Stimulated activated CD4-positive, alpha-beta T cell treated with anti-CD3 and anti-CD28 coated beads, TNF-alpha, amount 100 ng/mL, for 24 hours (primary cell): ENCODE measurements around the gene ELL.

Source experiments
- DNase-seq, 3 experiments: peaks; one replicate each; pipeline ENCODE4 v3.0.0-alpha.2; 2020; ENCODE audit warnings: low read depth in 3 of 3

The ELL gene

GRCh38 chr19:18488838-18489626 lies 32.8 kb downstream of the ELL start:
- DNase-seq, result no peak

- DNase-seq, result no peak
These were observed 33.5 kb downstream of the ELL start for GRCh38 chr19:18488403-18488723.

- DNase-seq, result no peak
These were observed 34.1 kb downstream of the ELL start for GRCh38 chr19:18487576-18488402.

GRCh38 chr19:18486746-18487145 lies 35.1 kb downstream of the ELL start:
- no peak for DNase-seq

DNA sequence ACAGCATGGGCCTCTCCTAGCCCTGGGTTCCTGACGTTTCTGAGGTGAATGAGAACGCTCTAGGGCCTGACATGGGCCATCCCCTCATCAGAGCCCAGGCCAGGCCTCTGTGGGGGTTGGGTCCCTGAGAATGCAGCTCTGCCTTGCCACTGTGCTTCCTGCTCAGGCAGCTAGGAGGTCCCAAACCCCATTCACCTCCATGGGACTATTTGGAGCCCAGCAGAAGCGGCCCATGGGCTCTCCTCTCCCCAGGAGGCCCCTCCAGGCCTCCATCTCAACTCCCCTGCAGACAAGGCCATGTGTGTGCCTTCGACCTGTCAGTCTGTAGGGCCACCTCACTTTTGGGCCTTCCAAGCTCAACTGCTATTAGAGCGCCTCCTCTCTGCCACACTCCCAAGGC lies 36.9 kb downstream of the ELL start:
- DNase-seq, result no peak

- DNase-seq, result no peak
These were observed 38.6 kb downstream of the ELL start for GRCh38 chr19:18483119-18483890.

GRCh38 chr19:18481505-18482222 lies 40.2 kb downstream of the ELL start:
- no peak for DNase-seq

DNA sequence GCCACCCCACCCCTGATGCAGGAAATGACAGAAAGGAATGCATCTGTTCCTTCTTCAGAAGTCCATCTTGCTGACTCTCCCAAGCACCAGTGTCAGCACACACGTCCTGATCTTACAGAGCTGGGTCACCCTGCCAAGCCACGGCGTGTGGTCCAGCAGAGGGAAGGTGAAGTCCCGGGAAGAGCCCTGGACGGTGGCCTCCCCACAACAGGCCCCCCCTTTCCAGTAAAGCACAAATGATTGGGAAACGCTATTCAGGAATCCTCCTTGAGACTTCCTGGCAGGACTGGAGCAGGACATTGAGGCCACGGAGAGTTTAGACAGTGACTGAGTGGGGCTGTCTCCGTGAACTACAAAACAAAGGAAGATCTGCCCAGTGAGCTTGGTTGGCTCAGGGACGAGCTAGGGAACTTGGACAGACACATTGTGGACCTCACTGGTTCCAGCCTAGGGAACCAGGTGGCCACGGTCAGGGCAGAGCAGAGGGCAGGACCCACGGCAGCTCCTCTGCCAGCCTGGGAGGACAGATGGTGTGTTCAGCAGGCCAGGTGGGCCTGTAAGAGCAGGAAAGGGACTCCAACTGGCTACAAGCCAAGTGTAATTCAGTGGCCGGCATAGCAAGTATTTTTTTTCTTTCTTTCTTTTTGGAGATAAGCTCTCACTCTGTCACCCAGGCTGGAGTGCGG lies 41.7 kb downstream of the ELL start:
- no peak for DNase-seq

DNA sequence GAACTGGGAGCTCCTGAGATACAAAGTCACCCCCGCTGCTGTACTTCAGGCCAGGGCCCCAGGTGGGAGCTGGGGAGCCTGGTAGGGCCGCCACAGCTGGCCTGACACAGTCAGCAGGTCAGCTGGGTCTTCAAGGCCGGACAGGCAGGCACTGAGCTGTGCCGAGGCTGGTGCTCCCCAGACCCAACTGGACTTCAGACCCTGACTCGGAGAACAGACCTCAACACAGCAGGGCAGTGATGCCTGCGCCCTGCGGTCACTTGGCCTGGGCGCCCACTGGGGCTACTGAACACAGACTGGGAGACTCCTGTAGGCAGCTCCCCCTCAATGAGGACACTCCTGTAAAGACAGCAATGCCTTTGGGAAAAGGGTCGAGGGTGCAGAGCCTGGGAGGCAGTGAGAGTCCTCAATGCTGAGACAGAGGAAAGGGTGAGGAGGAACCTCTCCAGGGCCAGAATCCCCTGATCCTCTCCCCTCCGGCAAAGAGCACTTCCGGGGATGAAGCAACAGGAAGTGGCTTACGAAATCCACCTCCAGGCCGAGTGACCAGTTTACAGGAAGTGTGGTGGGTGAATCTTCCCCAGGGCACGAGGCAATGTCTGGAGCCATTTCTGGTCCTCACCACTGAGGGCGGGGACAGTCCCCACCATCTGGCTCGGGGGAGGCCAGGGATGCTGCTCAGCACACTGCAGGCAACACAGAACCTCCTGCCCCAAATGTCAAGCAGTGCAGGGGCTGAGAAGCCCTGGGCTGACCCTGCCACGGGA lies 43.1 kb downstream of the ELL start:
- DNase-seq, result peak in 2 of 3 experiments; percentile 37 to 77

DNA sequence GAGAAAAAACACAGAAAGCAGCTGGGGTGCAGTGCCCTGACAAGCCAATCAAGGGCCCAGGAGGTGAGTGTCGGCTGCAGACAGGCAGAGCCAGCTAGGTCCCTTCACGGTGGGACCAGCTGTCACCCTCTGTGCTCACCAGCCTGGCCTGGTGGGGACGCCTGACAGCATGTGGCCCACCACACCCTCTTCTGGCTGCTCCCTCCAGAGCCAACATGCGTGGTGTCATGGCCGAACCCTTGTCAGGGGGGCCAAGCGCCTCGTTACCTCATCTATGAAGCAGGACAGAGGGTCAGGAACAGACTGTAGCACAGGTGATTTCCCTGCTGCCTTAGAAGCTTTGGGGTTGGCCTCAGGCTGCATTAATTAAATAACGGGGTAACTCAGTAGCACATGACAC lies 43.9 kb downstream of the ELL start:
- DNase-seq, result no peak

GRCh38 chr19:18477042-18477779 lies 44.7 kb downstream of the ELL start:
- no peak for DNase-seq

GRCh38 chr19:18476507-18477041 lies 45.3 kb downstream of the ELL start:
- DNase-seq, result no peak

DNA sequence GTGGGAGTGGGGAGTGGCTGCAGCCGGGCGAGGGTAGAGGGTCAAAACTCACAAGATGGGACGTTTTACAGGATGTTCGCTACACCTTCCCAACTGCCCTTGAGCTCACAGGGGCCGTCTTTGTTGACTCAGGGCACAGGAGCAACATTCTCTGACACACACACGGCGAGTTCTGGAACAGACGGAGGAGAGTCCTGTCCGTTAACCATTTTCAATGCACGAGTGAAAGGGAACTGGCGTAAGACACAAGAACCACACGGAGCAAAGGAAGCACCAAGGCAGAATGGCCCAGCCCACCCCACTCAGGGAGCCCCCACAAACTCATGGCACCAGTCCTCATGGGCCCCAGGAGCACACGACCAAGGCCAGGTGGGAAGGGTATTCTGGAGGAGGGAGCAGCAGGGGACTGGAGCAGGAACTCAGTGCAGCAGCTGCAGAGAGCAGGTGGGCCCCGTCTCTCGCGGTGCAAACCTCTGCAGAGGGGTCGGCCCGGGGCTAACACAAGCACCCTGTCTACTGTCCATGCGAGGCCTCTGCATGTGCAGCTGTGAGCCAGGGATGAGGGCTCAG lies 46.0 kb downstream of the ELL start:
- DNase-seq, result no peak

- DNase-seq, result no peak
These were observed 46.8 kb downstream of the ELL start for GRCh38 chr19:18475004-18475453.

DNA sequence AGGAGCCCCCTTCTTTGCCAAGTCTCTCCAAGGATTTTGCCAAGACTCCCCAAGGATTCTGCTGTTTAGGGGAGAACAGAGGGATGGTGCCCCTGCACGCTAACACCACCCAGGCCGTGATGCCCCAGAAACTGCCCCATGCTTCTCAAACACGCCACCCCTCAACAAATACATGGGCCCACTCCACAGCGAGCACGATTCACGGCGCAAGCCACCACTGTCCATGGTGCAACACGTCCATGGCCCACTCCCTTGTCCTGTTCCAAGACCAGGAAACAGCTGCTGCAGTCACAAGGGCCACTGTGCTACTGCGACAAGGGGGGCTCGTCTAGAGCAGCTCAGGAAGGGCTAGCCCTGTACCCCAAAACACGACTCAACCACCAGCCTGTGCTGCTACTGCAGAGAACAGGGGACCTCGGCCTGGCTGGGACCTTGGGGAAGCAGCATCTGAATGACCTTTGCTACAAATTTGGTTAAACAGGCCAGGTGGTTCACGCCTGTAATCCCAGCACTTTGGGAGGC lies 47.4 kb downstream of the ELL start:
- DNase-seq, result no peak

DNA sequence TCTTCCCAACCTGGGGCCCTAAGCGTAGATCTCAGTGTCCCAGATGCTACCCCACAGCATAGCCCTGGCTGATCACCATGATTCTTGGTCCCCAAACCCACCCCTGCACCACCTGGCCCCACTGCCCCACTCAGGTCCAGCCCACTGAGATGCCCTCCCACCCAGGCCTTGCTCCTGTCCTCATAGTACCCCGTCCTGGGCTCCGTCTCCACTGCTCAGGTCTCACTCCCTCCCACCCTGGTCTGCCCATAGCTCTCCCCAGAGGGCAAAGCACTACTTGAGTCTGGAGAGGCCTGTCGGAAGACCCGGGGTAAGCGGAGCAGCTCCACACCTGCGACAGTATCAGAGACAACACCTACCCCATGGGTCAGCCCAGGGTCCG lies 48.2 kb downstream of the ELL start:
- DNase-seq, result no peak

GRCh38 chr19:18473003-18473705 lies 48.7 kb downstream of the ELL start:
- DNase-seq, result no peak

DNA sequence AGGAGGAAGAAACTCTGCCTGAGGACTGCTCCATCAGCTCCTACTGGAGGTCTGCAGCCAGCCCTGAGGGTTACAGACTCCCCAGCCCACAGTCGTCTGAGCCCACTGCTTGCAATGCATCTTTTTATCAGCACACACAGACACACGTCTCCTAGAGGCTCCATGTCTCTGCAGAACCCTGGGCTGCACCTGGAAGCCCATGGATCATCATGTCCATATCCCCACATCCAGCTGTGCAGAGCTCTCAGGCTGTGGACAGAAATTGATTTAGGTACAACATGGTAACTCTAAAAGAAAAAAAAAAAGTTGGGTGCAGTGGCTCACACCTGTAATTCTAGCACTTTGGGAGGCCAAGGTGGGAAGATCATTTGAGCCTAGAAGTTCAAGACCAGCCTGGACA lies 51.1 kb downstream of the ELL start:
- DNase-seq, result no peak
